Measurements from ENCODE around the gene BABAM2.
"Not testable (repeated sequence)": the region's sequence is repeated elsewhere in the genome, so short reads cannot be mapped to it uniquely, and the experiment has no call there.

Gene BABAM2

DNA sequence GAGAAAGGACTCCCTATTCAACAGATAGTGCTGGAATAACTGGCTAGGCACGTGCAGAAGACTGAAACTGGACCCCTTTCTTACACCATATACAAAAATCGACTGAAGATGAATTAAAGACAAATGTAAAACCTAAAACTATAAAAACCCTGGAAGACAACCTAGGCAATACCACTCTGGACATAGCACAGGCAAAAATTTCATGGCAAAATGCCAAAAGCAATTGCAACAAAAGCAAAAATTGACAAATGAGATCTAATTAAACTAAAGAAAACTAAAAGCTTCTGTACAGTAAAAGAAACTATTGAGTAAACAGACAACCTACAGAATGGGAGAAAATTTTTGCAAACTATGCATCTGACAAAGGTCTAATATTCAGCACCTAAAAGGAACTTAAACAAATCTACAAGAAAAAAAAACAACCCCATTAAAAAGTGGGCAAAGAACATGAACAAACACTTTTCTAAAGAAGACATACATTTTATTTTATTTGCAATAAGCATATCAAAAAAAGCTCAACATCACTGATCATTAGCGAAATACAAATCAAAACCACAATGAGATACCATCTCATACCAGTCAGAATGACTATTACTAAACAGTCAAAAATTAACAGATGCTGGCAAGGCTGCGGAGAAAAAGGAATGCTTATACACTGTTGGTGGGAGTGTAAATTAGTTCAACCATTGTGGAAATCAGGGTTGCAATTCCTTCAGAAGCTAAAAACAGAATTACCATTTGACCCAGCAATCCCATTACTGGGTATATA, 8.5 kb upstream of the BABAM2 start:
- FAIRE-seq: not testable (repeated sequence)

- not testable (repeated sequence) for FAIRE-seq
These were observed 8.0 kb upstream of the BABAM2 start for GRCh38 chr2:27882584-27882922.

GRCh38 chr2:27884601-27885000, 5.9 kb upstream of the BABAM2 start:
- no peak for FAIRE-seq

GRCh38 chr2:27885234-27885633, 5.3 kb upstream of the BABAM2 start:
- no peak for FAIRE-seq

- no peak for FAIRE-seq
These were observed 4.9 kb upstream of the BABAM2 start for GRCh38 chr2:27885661-27886060.

DNA sequence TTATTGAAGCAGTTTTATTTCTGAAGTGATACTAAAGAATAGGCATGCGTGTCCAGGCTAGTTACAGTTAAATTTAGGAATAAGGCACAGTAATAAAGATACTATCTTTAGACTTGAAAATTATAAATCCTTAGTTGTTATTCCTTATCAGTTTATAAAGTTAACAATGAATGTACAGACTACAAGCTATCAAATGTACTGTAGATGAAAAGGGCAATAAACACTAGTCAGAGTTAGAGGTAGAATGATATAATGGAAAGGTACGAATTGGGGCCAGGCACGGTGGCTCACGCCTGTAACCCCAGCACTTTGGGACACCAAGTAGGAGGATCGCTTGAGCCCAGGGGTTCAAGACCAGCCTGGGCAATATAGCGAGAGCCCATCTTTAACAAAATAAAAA, 4.2 kb upstream of the BABAM2 start:
- FAIRE-seq: no peak

DNA sequence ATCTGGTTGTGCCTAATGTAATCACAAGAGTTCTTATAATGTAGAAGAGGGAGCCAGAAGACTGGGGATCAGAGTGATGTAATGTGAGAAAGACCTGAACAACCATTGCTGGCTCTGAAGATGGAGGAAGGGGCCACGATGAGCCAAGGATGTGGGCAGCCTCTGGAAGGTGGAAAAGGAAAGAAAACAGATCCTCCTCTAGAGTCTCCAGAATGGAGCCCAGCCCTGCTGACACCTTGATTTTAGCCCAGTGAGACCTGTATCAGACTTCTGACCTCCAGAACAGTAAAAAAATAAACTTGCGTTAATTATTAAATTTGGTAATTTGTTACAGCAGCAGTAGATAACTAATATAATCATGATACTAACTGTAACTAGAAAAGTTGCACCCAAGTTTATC, 3.4 kb upstream of the BABAM2 start:
- no peak for FAIRE-seq

GRCh38 chr2:27887830-27888229, 2.7 kb upstream of the BABAM2 start:
- FAIRE-seq: no peak

- no peak for FAIRE-seq
These were observed 1.7 kb upstream of the BABAM2 start for GRCh38 chr2:27888790-27889189.

GRCh38 chr2:27889774-27890145, 769 bp upstream of the BABAM2 start:
- no peak for FAIRE-seq

DNA sequence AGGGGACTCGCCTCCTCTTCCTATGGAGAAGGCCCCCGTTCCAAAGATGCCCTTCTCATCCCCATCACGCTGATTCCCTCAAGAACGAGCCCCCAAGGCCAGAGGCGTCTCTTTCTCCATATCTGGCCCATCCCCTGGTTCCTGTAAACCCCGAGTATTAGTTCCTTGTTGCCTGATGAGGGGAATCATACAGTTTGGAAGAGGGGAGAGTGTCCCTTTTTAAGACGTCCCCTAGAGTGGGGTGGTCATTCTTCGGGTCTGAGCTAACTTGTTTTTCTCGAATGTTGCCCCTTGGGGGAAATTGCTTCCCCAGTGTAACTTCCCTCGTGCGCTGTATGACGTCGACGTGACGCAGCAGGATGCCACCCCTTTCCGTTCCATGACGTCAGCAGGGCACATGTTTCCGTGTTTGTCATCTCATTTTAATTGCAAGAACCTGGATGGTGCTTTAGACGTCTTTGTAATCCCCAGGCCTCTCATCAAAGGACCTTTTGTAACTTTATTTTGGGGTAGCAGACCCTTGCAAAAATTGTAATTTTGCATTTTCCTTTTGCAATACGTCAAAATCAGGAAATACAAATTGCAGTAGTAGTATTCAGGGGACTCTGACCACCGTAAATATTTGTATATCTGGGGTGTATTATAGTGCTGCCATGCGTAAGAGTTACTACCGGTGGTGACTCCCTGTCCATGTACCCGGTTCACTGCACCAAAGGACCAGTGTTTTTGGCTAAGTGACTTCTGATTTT, 569 bp downstream of the BABAM2 start:
- FAIRE-seq: no peak

- FAIRE-seq: no peak
These were observed 1.2 kb downstream of the BABAM2 start for GRCh38 chr2:27891673-27892105.

GRCh38 chr2:27893006-27893405, 2.5 kb downstream of the BABAM2 start:
- no peak for FAIRE-seq

DNA sequence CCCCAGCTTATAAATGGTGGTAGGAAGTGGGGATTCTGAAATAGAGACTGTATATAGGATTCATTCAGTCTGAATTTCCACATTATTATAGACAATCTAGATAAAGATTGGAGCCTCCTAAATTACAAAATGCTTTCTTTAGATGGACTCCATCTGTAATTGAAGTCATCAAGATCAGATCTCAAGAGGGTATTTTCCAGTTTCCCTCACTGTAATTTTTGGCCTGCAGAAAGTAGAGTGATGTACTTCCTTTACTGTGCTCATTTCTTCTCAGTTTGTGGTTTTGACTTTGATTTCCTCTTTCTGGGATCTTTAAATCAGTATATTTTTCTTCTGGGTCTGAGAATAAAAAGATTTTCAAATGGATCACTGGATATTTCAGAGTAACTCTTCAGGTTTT, 7.2 kb downstream of the BABAM2 start:
- FAIRE-seq: no peak

DNA sequence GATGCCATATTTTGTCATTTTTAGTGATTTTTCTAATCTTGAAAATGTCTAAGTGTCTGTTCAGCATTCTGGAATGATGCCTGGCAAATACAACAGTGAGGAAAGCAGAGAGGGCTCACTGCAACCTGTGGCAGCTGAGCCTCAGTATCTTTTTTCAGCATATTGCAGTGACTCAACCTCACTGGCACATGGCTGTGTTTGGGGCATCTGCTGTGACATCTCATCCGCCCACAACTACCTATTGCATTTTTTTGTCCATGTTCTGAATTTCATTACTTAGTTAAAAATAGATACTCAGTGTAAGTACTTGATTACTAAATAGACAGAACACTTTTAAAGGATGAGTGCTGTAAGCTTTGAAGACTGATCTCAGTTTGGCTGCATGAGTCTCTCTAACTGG, 10.7 kb downstream of the BABAM2 start:
- FAIRE-seq: no peak

GRCh38 chr2:27902098-27902497, 11.6 kb downstream of the BABAM2 start:
- no peak for FAIRE-seq

DNA sequence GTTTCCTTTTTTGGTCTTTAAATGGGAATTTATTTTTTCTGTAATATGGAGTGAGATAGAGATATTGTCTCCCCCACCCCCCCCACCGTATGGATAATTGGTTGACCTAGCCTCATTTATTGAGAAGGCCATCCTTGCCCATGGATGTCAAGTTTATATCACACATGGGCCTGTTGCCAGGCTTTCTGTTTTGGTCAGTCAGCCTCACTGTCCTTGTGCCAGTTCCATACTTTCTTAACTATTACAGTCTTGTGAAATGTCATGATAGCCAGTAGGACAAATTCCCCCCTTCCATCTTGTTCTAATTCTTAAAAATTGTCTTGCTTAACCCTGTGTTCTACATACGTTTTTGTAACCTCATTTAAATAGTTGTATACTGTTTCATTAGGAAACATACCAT, 12.5 kb downstream of the BABAM2 start:
- FAIRE-seq: no peak

GRCh38 chr2:27903649-27904404, 13.3 kb downstream of the BABAM2 start:
- FAIRE-seq: no peak

GRCh38 chr2:27904405-27904665, 13.8 kb downstream of the BABAM2 start:
- no peak for FAIRE-seq

DNA sequence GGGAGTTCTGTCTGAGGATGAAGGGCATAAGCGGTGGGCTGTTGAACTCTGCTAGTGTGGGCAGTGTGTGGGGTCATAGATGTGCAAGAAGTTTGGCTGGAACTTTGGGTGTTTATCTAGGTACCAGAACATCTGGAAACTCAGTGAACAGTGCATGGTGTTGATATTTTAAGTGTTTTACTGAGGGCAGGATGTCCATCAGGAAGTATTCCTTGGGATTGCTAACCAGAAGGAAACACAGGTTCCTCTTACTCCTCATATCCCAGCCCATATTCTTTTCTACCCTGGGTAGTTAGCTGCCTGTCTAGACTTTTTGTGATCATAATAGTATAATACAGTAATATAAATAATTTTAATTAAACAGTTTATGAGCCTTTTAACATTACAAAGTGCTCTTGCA, 15.5 kb downstream of the BABAM2 start:
- FAIRE-seq: no peak

GRCh38 chr2:27907547-27907946, 17.0 kb downstream of the BABAM2 start:
- FAIRE-seq: peak; percentile 9

DNA sequence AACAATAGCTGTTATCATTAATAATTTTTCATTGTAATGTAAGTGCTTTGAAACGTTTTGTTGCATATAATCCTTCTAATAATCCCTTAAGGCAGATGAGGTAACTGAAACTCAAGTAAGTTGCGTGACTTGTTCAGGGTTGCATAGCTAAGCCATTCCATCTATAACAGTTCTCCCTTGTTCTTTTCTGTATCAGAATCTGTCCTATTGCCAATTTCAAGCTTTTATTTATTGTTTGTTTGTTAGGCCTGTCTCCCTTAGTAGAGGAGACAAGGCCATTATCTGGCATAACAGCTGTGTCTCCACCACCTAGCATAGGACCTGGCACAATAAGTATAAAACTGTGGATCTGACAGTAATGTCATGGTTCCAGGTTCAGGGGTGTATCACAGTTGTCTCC, 19.4 kb downstream of the BABAM2 start:
- no peak for FAIRE-seq

GRCh38 chr2:27911458-27912210, 21.1 kb downstream of the BABAM2 start:
- FAIRE-seq: no peak

All from islet of Langerhans (tissue), 1 donor.